Natural killer cell (primary cell): ENCODE data around the gene PRRX2. TPM values are rescaled to one million over a fixed set of nuclear protein-coding genes. Genes with fewer than 3 reads are reported as not detected.

Experiments used
- ATAC-seq, 3 donors: fragments of 150-1000 bp in 2 of 3; fragments of 200-7000 bp in 1 of 3; cut with Tn5 transposase; 1 replicate in 1 of 3; 2 replicates in 2 of 3; pipeline ENCODE4 v1.10.0; 2021; ENCODE audit warnings: mild to moderate bottlenecking in 2 of 3, moderate library complexity in 2 of 3
- DNase-seq, 2 donors: peaks; one replicate each; pipeline versions ENCODE4 v3.0.0 to v3.0.0-alpha.2; 2013 to 2021; ENCODE audit warnings: mixed read lengths in 1 of 2
- H3K27ac ChIP-seq: one replicate; pipeline ENCODE4 v1.5.1; 2013; ENCODE audit warnings: mild to moderate bottlenecking, low read length
- H3K27me3 ChIP-seq: one replicate; pipeline ENCODE4 v1.6.1; 2013; ENCODE audit warnings: low read length; ENCODE audit not compliant: control insufficient read depth, insufficient read depth
- H3K36me3 ChIP-seq: one replicate; pipeline ENCODE4 v1.6.1; 2013; ENCODE audit warnings: low read length; ENCODE audit not compliant: control insufficient read depth, insufficient read depth
- H3K4me1 ChIP-seq: one replicate; pipeline ENCODE4 v1.6.1; 2013; ENCODE audit warnings: low read length; ENCODE audit not compliant: control insufficient read depth, insufficient read depth
- H3K4me3 ChIP-seq: one replicate; pipeline ENCODE4 v1.5.1; 2013; ENCODE audit warnings: low read length
- H3K9me3 ChIP-seq: one replicate; pipeline ENCODE4 v1.6.1; 2013; ENCODE audit warnings: low read length; ENCODE audit not compliant: control insufficient read depth, insufficient read depth
- H3K27ac Mint-ChIP-seq, 2 donors: one replicate each; pipeline ENCODE4 v1.8.0; 2022; ENCODE audit warnings: mild to moderate bottlenecking in 2 of 2, mixed read lengths in 2 of 2, moderate library complexity in 1 of 2
- H3K27me3 Mint-ChIP-seq, 2 donors: one replicate each; pipeline ENCODE4 v1.8.0; 2022; ENCODE audit warnings: low read depth in 2 of 2, mixed read lengths in 2 of 2
- H3K36me3 Mint-ChIP-seq: one replicate; pipeline ENCODE4 v1.8.0; 2022; ENCODE audit warnings: mixed read lengths
- H3K4me1 Mint-ChIP-seq, 2 donors: one replicate each; pipeline ENCODE4 v1.8.0; 2022; ENCODE audit warnings: mixed read lengths in 2 of 2
- H3K4me3 Mint-ChIP-seq: one replicate; pipeline ENCODE4 v1.8.0; 2022; ENCODE audit warnings: mild to moderate bottlenecking, moderate library complexity, mixed read lengths
- H3K9me3 Mint-ChIP-seq, 2 donors: one replicate each; pipeline ENCODE4 v1.8.0; 2022; ENCODE audit warnings: mixed read lengths in 2 of 2
- CTCF ChIP-seq: fragments of 200-600 bp; IDR thresholded peaks from one replicate; pipeline ENCODE4 v1.8.0; 2022; ENCODE audit warnings: antibody characterized with exemption
- WGBS: methylation state at CpG from one replicate; pipeline ENCODE4 v1.1.7; 2013; ENCODE audit warnings: missing lambda C conversion rate; ENCODE audit not compliant: insufficient coverage; 5-methylcytosine and 5-hydroxymethylcytosine counted together
- intact Hi-C: fragments of 100-400 bp; cut with micrococcal nuclease; formaldehyde crosslinking; loops from one replicate; pipeline ENCODE4 v1.14.2; 2022
- total RNA-seq, 4 donors: library from RNA; stranded (reverse); fragments of 120-200 nt in 1 of 4; gene quantifications; one replicate each; pipeline versions ENCODE4 v1.2.3 to v1.2.4, GENCODE V29; 2013 to 2022

PRRX2 gene
- total RNA-seq, 3 donors from 2014 or later (not counting 1 experiment from before 2014, with no cell fraction given) = not detected

DNA sequence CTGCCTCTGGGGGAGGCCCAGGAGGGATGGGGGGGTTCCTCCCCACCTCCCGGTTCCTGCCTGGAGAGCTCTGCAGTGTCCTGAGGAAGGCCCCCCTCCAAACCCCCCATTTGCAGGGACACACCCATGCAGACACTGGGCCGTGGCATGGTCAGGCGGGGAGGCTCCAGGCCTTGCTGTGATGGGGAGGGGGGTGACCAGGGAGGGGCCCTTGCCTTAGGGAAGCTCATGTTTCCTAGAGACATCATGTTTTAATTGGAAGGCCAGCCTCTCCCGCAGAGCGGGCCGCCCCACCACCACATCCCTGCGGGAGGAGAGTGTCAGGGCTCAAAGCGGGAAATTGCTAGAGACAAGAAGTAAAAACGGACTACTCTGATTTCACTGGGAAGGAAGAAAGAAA is 12.0 kb downstream of the PRRX2 start:
- H3K4me3 Mint-ChIP-seq = no peak overlapping the region
- Histone ChIP-seq H3K36me3 (no peaks in the 10 kb centered on the region), H3K4me3 (no peak overlapping the region), H3K4me1 (no peaks in the 10 kb centered on the region), H3K9me3 (no peaks in the 10 kb centered on the region), H3K27ac (no peak overlapping the region), H3K27me3 (no peaks in the 10 kb centered on the region)
- intact Hi-C loops = no loop called here
- H3K9me3 Mint-ChIP-seq = no peaks in the 10 kb centered on the region
- WGBS = 79% methylated on average over 9 of the region's 9 CpGs
- no peak for ATAC-seq
- H3K36me3 Mint-ChIP-seq = no peaks in the 10 kb centered on the region
- H3K27me3 Mint-ChIP-seq = peaks cover 0 to 9% of the 10 kb centered on the region in 2 donors
- H3K27ac Mint-ChIP-seq = no peak overlapping the region
- TF ChIP-seq CTCF = no peak
- H3K4me1 Mint-ChIP-seq = no peaks in the 10 kb centered on the region
- no peak for DNase-seq

DNA sequence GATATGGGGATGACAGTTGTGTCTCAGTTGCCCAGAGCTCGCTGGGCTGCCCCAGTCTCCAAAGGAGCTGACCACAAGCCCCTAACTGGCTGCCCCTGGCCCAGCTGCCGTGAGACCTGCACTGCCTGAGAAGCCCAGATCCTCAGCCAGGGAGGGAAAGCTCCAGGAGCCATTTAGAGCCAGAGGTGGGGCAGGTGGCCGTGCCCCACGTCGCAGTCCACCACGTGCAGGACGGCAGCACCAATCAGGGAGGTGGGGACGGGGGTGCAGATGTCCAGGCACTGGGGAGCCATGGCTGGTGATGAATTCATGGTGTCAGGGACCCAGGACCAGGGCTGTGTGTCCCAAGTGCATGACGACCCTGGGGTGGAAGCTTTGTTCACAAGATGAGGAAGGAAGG is 13.4 kb downstream of the PRRX2 start:
- intact Hi-C loops = no loop called here
- ATAC-seq (no peak), DNase-seq (no peak)
- 76% methylated on average over 9 of the region's 9 CpGs for WGBS
- no peaks in the 10 kb centered on the region for H3K36me3 Mint-ChIP-seq
- H3K4me3 Mint-ChIP-seq = no peak overlapping the region
- Histone ChIP-seq H3K27me3 (no peaks in the 10 kb centered on the region), H3K27ac (no peak overlapping the region), H3K36me3 (no peaks in the 10 kb centered on the region), H3K4me1 (no peaks in the 10 kb centered on the region), H3K9me3 (no peaks in the 10 kb centered on the region), H3K4me3 (no peak overlapping the region)
- no peaks in the 10 kb centered on the region for H3K4me1 Mint-ChIP-seq
- no peak for TF ChIP-seq CTCF
- peaks cover 0 to 7% of the 10 kb centered on the region in 2 donors for H3K27me3 Mint-ChIP-seq
- H3K9me3 Mint-ChIP-seq = no peaks in the 10 kb centered on the region
- no peak overlapping the region for H3K27ac Mint-ChIP-seq

DNA sequence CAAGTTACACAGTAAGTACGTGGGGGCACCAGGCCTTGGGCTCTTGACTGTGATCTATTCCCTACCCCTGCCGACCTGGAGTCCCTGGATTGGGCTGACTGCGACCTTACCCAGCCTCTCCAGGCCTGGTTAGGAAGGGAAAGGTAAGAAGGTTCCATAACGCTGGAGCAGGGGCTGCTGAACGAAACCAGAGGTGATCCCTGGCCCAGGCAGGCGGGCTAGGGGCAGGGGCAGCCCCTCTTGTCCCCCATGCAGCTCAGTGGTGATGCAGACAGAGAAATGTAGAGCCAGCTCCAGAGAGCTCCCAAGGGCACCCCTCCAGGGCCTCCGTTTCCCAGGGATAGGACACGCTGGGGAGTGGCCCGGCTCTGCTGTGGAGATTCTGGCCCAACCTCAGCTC is 14.1 kb downstream of the PRRX2 start:
- no peaks in the 10 kb centered on the region for H3K9me3 ChIP-seq
- H3K4me1 ChIP-seq = no peaks in the 10 kb centered on the region
- no peak for TF ChIP-seq CTCF
- Mint-ChIP-seq H3K9me3 (no peaks in the 10 kb centered on the region), H3K4me3 (no peak overlapping the region), H3K4me1 (no peaks in the 10 kb centered on the region), H3K36me3 (no peaks in the 10 kb centered on the region), H3K27me3 (peaks cover 0 to 7% of the 10 kb centered on the region in 2 donors), H3K27ac (no peak overlapping the region)
- intact Hi-C loops = no loop called here
- WGBS = 69% methylated on average over 9 of the region's 9 CpGs
- H3K36me3 ChIP-seq = no peaks in the 10 kb centered on the region
- H3K4me3 ChIP-seq = no peak overlapping the region
- H3K27me3 ChIP-seq = no peaks in the 10 kb centered on the region
- ATAC-seq = no peak
- no peak for DNase-seq
- no peak overlapping the region for H3K27ac ChIP-seq

- H3K27me3 Mint-ChIP-seq = peaks cover 0 to 6% of the 10 kb centered on the region in 2 donors
- H3K4me3 Mint-ChIP-seq = no peak overlapping the region
- Histone ChIP-seq H3K9me3 (no peaks in the 10 kb centered on the region), H3K36me3 (no peaks in the 10 kb centered on the region), H3K4me1 (no peaks in the 10 kb centered on the region), H3K27me3 (no peaks in the 10 kb centered on the region), H3K4me3 (no peak overlapping the region), H3K27ac (no peak overlapping the region)
- H3K4me1 Mint-ChIP-seq = no peaks in the 10 kb centered on the region
- ATAC-seq (no peak), DNase-seq (no peak)
- TF ChIP-seq CTCF = no peak
- intact Hi-C loops = no loop called here
- WGBS = 71% methylated on average over 8 of the region's 11 CpGs
- no peaks in the 10 kb centered on the region for H3K36me3 Mint-ChIP-seq
- no peaks in the 10 kb centered on the region for H3K9me3 Mint-ChIP-seq
- H3K27ac Mint-ChIP-seq = no peak overlapping the region
These were observed 16.5 kb downstream of the PRRX2 start for GRCh38 chr9:129681924-129682323.
